Nephron (organoid): ENCODE measurements around the gene KIDINS220.

Experiments
- H3K27ac Mint-ChIP-seq, 3 experiments: 2 replicates each; pipeline ENCODE4 v1.8.0; 2020; ENCODE audit warnings: mixed read lengths in 3 of 3, mild to moderate bottlenecking in 2 of 3, moderate library complexity in 1 of 3
- H3K27me3 Mint-ChIP-seq: 2 replicates; pipeline ENCODE4 v1.8.0; 2021; ENCODE audit warnings: low read depth, mild to moderate bottlenecking, moderate library complexity, mixed read lengths
- H3K36me3 Mint-ChIP-seq: 2 replicates; pipeline ENCODE4 v1.8.0; 2020; ENCODE audit warnings: low read depth, mixed read lengths
- H3K4me1 Mint-ChIP-seq: 2 replicates; pipeline ENCODE4 v1.8.0; 2020; ENCODE audit warnings: mixed read lengths
- H3K4me3 Mint-ChIP-seq, 3 experiments: 2 replicates each; pipeline ENCODE4 v1.8.0; 2020; ENCODE audit warnings: mild to moderate bottlenecking in 3 of 3, mixed read lengths in 3 of 3, moderate library complexity in 2 of 3
- H3K9me3 Mint-ChIP-seq: 2 replicates; pipeline ENCODE4 v1.8.0; 2020; ENCODE audit warnings: mixed read lengths
- CTCF ChIP-seq, 3 experiments: fragments of 200-600 bp; sonication (generic); IDR thresholded peaks; one replicate each; pipeline ENCODE4 v1.5.0; 2021; ENCODE audit warnings: antibody characterized with exemption in 3 of 3; ENCODE audit not compliant: unreplicated experiment in 3 of 3

The KIDINS220 gene

DNA sequence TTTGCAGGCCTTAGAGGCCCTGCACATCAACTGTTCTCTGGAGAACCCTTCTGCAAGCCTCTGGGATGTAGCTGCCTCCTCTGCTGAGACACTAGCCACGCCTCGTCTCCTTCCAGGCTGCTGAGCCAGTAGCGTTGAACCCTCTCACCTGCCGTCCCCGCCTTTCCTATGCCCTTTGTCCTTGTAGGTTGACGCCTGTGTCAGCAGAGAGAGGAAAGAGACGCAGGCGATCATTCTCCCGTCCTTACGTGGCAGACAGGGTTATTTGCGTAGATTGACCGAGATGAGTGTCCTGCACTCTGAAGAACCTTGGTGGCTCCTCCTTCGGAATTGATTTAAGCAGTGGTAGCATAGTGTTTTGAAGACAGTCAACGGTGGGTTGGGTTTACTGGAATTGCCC lies 127.8 kb downstream of the KIDINS220 start:
- H3K27ac Mint-ChIP-seq = no peak overlapping the region
- TF ChIP-seq CTCF (IDR thresholded peaks at IDR 0.05; ENCODE audit: unreplicated experiment in 3 of 3) = no peak
- no peaks in the 10 kb centered on the region for H3K36me3 Mint-ChIP-seq
- H3K9me3 Mint-ChIP-seq = peaks cover 5% of the 10 kb centered on the region
- H3K27me3 Mint-ChIP-seq = peaks cover 2% of the 10 kb centered on the region
- no peaks in the 10 kb centered on the region for H3K4me1 Mint-ChIP-seq
- no peak overlapping the region for H3K4me3 Mint-ChIP-seq

GRCh38 chr2:8704906-8705305 lies 132.5 kb downstream of the KIDINS220 start:
- Mint-ChIP-seq H3K9me3 (peaks cover 9% of the 10 kb centered on the region), H3K27ac (no peak overlapping the region), H3K27me3 (no peaks in the 10 kb centered on the region), H3K4me1 (no peaks in the 10 kb centered on the region), H3K36me3 (no peaks in the 10 kb centered on the region), H3K4me3 (no peak overlapping the region)
- TF ChIP-seq CTCF (IDR thresholded peaks at IDR 0.05; ENCODE audit: unreplicated experiment in 3 of 3) = no peak

- H3K27me3 Mint-ChIP-seq = no peaks in the 10 kb centered on the region
- H3K9me3 Mint-ChIP-seq = peaks cover 8% of the 10 kb centered on the region
- no peak for TF ChIP-seq CTCF (IDR thresholded peaks at IDR 0.05; ENCODE audit: unreplicated experiment in 3 of 3)
- H3K36me3 Mint-ChIP-seq = no peaks in the 10 kb centered on the region
- H3K27ac Mint-ChIP-seq = no peak overlapping the region
- no peaks in the 10 kb centered on the region for H3K4me1 Mint-ChIP-seq
- no peak overlapping the region for H3K4me3 Mint-ChIP-seq
Observed at GRCh38 chr2:8701681-8702379, 135.6 kb downstream of the KIDINS220 start.

DNA sequence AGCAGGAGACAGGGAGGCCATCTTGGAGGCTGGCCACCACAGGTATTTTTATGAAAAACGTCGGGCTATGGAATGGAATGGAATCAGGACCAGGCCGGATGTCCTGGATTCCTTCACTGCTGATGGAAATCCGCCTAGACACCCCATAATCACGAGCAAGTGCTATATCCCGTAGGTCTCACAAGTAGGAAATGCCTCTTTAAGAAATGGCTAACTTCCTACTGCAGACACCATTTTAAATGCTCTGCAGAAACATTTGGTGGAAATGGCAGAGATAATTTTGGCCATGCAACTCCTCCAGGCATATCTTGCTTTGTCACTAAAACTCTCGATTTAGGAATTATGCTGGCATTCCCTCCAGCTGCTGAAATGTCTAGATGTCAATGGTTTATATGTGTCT lies 137.6 kb downstream of the KIDINS220 start:
- H3K4me3 Mint-ChIP-seq = no peak overlapping the region
- H3K27me3 Mint-ChIP-seq = no peaks in the 10 kb centered on the region
- no peaks in the 10 kb centered on the region for H3K36me3 Mint-ChIP-seq
- peaks cover 8% of the 10 kb centered on the region for H3K9me3 Mint-ChIP-seq
- no peaks in the 10 kb centered on the region for H3K4me1 Mint-ChIP-seq
- TF ChIP-seq CTCF (IDR thresholded peaks at IDR 0.05; ENCODE audit: unreplicated experiment in 3 of 3) = no peak
- no peak overlapping the region for H3K27ac Mint-ChIP-seq

GRCh38 chr2:8697190-8697589 lies 140.2 kb downstream of the KIDINS220 start:
- Mint-ChIP-seq H3K36me3 (no peaks in the 10 kb centered on the region), H3K27me3 (peaks cover 7% of the 10 kb centered on the region), H3K4me3 (no peak overlapping the region), H3K27ac (no peak overlapping the region), H3K4me1 (no peaks in the 10 kb centered on the region), H3K9me3 (peaks cover 4% of the 10 kb centered on the region)
- TF ChIP-seq CTCF (IDR thresholded peaks at IDR 0.05; ENCODE audit: unreplicated experiment in 3 of 3) = no peak

DNA sequence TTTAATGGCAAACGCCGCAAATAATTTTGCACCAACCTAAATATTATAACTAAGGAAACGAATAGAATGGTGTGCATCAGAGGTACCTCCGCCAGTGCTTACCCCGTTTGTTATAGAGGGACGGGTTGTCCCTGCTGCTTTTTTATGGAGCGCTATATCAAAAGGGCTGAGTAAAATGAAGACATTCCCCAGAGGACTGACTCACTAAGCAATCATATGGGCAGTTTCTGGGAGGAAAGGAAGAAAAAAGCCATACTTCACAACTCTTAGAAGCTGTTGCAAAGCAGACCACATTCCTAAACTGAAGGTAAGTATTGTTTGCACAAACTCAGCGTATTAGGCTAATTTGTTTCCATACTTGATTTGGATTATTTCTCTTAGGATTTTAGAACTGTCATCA lies 142.7 kb downstream of the KIDINS220 start:
- no peak overlapping the region for H3K27ac Mint-ChIP-seq
- H3K4me1 Mint-ChIP-seq = no peaks in the 10 kb centered on the region
- TF ChIP-seq CTCF (IDR thresholded peaks at IDR 0.05; ENCODE audit: unreplicated experiment in 3 of 3) = no peak
- H3K36me3 Mint-ChIP-seq = no peaks in the 10 kb centered on the region
- H3K9me3 Mint-ChIP-seq = peaks cover 4% of the 10 kb centered on the region
- H3K27me3 Mint-ChIP-seq = peaks cover 10% of the 10 kb centered on the region
- H3K4me3 Mint-ChIP-seq = no peak overlapping the region
